Daoy (cell line): ENCODE measurements around the gene MRPL18. TPM values are rescaled to one million over a fixed set of nuclear protein-coding genes. Genes with fewer than 3 reads are reported as not detected.
"Not testable (repeated sequence)": the region's sequence is repeated elsewhere in the genome, so short reads cannot be mapped to it uniquely, and the experiment has no call there.

ENCODE experiments used
- DNase-seq: peaks from one replicate; pipeline ENCODE4 v3.0.0-alpha.2; 2015; ENCODE audit warnings: low read depth
- total RNA-seq: library from RNA; depleted of rRNA; stranded (reverse); fragments of >200 nt; shearing (Covaris generic); gene quantifications from 2 replicates; pipeline ENCODE4 v1.2.3, GENCODE V29; 2014; rRNA removed

Gene MRPL18
- 223 and 254 TPM in 2 replicates for total RNA-seq

- DNase-seq = peak; percentile 100
These were observed at the start of gene MRPL18 for GRCh38 chr6:159790149-159790955. TSS of gene MRPL18 (plus strand) at chr6:159790467. CDS start at chr6:159790588, 121 bp downstream.

GRCh38 chr6:159742165-159742564 is 48.1 kb upstream of the MRPL18 start:
- DNase-seq = no peak

- no peak for DNase-seq
These were observed 45.2 kb upstream of the MRPL18 start for GRCh38 chr6:159745081-159745480.

DNA sequence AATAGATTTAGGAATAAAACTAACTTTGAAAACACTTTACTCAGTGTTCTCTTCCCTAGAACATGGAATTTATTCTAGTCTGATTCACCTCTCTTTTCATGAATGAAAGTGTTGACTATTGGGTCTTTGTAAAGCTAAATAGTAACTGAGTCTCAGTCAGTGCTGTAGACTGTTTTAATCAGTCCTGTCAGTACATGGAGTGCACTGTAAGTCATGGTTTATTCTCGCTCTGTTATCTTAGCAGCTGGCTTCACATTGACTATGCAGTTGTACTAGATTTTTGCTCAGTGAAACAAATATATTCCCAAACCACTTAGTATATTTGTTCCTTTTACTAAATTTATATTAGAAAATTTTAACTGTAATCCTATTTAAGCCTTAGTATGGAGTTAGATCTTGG is 43.5 kb upstream of the MRPL18 start:
- DNase-seq = no peak

- not testable (repeated sequence) for DNase-seq
These were observed 42.1 kb upstream of the MRPL18 start for GRCh38 chr6:159748127-159748526.

DNA sequence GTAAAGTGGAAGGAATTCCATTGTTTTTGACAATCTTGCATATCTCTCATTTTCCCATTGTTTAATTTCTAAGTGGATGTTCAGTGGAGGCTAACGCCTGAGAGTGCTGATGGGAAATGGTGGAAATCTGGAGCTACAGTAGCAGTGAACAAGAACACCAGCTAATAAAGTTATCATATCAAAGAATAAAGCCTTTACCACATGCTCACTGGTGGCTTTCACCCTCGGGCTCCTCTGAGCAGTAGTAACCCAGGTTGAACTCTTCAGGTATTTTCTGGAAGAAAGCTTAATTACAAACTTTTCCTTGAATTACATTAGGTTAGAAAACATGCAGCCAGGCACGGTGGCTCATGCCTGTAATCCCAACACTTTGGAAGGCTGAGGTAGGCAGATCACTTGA is 38.8 kb upstream of the MRPL18 start:
- DNase-seq = no peak

DNA sequence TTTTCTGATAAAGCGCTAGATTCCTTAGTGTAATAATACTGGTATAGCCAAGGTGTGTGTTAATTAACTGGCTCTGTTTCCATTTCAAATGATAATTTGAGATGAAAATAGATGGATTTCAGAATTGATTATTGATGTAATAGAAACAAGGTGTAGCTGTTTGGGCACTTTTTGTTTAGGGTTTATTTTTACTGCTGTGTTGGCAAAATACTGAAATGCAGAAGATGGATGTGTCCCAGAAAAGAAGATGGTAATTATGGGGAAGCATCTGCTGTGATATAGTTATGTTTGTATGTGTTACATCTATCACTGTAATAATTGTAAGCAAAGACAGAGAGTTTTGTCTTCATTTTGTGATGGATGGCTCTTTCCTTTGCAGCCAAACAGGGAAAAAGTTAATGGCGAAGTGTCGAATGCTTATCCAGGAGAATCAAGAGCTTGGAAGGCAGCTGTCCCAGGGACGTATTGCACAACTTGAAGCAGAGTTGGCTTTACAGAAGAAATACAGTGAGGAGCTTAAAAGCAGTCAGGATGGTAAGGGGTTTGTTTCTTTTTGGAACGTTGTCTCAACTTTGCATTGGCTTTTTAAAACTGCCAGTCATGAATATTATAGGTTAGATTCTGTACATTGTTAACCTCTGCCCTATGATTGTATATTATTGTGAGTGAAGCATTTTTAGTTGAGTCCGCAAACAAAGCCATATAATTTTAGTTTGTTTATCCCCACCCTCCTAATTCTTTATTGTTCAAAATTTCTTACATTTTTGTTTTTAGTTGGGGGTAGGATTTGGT is 37.0 kb upstream of the MRPL18 start:
- no peak for DNase-seq

GRCh38 chr6:159754401-159754800 is 35.9 kb upstream of the MRPL18 start:
- no peak for DNase-seq

- DNase-seq = no peak
These were observed 35.0 kb upstream of the MRPL18 start for GRCh38 chr6:159754959-159755914.

DNA sequence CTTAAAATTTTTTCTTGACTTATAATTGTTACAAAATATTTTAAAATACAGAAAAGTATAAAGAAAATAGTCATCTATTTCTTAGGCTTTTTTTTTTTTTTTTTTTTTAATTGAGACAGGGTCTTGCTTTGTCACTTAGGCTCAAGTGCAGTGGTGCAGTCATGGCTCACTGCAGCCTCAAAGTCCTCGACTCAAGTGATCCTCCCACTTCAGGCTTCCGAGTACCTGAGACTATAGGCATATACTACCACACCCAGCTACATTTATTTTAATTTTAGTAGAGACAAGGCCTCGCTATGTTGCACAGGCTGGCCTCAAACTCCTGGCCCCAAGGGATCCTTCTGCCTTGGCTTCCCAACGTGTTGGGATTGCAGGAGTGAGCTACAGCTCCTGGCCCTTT is 33.8 kb upstream of the MRPL18 start:
- no peak for DNase-seq

GRCh38 chr6:159758031-159759001 is 32.0 kb upstream of the MRPL18 start:
- DNase-seq = peak; percentile 67

- DNase-seq = no peak
These were observed 30.6 kb upstream of the MRPL18 start for GRCh38 chr6:159759645-159760044.

DNA sequence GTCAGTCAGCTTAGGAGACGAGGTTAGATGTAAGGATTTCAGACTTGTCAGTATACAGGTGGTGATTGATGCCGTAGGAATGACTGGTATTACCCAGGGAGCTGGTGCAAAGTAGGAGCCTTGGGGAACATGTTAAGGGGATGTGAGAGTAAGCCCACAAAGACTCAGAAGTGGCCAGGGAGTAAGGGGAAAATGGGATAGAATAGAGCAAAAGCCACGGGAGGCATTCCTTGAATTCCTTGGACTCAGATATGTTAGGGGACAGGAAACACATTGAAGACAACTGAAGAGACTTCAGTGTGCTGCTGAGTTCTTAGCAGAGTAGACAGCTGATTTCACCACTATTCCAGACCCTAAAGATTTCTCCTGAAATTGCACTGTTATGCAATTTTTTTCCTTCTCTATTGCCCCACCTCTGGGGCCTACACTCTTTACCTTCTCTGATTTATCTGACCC is 29.6 kb upstream of the MRPL18 start:
- DNase-seq = peak; percentile 82

GRCh38 chr6:159761129-159761872 is 29.0 kb upstream of the MRPL18 start:
- DNase-seq = peak; percentile 51

DNA sequence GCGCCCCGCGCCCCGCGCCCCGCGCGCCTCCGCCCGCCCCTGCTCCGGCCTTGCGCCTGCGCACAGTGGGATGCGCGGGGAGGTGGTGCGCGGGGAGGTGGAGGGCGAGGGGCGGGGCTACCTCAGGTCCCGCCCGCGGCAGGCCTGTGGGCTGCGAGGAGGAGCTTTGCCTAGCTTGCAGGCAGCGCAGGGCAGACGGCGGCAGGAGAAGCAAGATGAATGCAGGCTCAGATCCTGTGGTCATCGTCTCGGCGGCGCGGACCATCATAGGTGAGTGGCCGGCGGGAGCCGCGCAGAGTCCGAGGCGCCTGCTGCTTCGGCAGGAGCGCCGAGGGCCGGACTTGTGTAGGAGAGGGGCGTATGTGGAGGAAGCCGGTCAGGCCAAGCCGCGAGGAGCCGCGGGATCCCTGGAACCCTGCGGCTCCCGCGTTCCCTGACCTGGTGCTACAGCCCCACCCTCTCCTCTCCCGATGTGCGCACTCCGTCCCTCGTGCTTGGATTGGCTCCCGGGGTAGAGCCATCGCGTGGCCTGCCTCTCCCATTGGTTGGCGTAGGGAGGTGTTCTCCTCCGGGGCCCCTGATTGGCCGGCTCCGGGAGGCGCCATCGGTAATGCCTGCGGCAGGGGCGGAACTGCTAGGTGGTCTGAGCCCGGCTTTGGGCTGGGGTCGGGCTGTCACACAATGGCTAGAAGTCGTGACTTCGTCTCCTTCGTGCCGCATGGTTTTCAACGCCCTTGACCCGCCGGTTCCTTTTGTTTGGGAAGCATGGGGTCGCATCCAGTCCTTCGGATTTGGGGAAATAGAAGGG is 28.2 kb upstream of the MRPL18 start, which contains the start of gene ACAT2:
TSS of gene ACAT2 (plus strand) at position 173 of the 808 bp plus-strand sequence. CDS start at position 216, 43 bp downstream.
- DNase-seq = peak; percentile 99

- no peak for DNase-seq
These were observed 27.5 kb upstream of the MRPL18 start for GRCh38 chr6:159762681-159763293.

GRCh38 chr6:159766906-159767305 is 23.4 kb upstream of the MRPL18 start:
- DNase-seq = no peak

DNA sequence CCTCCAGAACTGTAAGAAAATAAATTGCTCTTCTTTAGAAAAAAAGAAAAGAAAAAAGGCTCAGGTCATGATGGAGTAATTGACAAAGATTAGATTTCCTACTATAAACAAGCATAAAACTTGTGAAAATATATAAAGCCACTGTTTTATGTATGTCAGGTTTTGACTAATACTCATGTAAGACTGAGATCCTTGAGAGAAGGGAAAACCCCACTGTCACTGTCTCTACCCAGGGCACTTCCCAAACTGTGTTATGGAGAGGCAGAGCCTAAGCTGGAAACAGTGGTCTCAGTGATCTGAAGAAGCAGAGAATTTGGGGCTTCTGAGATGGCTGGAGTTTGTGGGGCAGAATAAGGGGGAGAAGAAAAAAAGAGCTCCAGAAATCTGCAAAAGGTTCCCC is 20.8 kb upstream of the MRPL18 start:
- DNase-seq = no peak
